HG02938 (cell line): Measurements from ENCODE around the gene MAGEC3.
"Not testable (repeated sequence)": the region's sequence is repeated elsewhere in the genome, so short reads cannot be mapped to it uniquely, and the experiment has no call there.

Source experiments
- ATAC-seq: cut with Tn5 transposase; IDR thresholded peaks from one replicate; pipeline ENCODE4 v1.9.1; 2021; ENCODE audit warnings: mild to moderate bottlenecking, moderate library complexity; ENCODE audit not compliant: unreplicated experiment

MAGEC3 gene

GRCh38 chrX:141838016-141838415, at the start of gene MAGEC3:
Gene MAGEC3, plus strand, starts transcription at chrX:141838316. Its CDS starts 0 bp downstream, at chrX:141838316.
- no peak for ATAC-seq

DNA sequence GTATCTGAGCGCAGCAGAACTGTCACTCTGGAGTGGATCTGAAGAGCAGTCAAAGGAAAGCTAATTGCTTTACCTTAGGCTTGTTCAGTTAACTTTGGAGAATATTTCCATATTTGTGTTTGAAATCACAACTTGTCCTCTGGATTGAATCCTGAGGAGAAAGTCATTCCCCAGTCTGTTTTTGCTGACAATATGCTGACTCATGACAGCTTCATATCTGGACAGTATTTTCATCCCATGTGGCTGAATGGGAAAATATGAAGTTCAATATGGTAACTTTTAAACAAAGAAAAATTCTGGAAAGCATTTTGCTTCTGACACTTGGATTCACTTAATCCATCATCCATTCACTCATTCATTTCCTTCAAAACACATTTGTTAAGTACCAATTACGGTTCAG, 46.3 kb upstream of the MAGEC3 start:
- ATAC-seq: no peak

- ATAC-seq: no peak
These were observed 26.7 kb upstream of the MAGEC3 start for GRCh38 chrX:141811438-141811837.

- ATAC-seq: no peak
These were observed 23.8 kb upstream of the MAGEC3 start for GRCh38 chrX:141814213-141814857.

DNA sequence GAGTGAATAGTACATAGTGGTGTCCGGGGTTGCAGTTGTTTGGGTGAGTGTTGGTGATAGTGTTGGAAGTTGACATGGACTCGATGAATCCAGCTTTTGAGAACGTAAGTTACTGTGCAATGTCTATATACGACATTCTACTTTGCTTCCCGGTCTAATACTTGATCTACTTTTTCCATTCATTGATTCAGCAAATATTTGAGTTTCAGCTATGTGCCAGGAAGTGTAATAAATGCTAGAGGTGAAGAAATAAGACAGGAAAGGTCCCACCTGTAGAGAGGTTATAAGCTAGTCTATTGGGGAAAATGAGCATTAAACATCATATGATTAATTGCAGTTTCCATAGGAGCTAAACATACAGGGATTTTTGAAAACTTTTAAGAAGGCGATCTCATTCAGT, 22.2 kb upstream of the MAGEC3 start:
- no peak for ATAC-seq

DNA sequence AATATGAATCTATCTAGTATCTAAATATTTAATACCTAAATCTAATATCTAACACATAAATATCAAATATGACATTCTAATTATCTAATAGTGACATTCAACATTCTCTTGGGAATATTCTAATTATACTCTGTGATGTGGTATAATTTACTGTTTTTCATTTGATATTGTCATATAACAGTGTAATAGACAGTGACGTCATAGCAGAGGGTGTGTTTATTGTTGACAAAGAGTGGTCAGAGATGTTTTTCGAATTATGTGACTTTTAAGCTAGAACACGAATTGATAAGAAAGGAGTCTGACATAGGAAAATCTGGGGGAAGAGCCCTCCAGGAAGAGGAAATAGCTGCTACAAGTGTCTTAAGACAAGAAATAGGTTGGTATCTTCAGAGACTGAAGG, 5.9 kb upstream of the MAGEC3 start:
- ATAC-seq: no peak

DNA sequence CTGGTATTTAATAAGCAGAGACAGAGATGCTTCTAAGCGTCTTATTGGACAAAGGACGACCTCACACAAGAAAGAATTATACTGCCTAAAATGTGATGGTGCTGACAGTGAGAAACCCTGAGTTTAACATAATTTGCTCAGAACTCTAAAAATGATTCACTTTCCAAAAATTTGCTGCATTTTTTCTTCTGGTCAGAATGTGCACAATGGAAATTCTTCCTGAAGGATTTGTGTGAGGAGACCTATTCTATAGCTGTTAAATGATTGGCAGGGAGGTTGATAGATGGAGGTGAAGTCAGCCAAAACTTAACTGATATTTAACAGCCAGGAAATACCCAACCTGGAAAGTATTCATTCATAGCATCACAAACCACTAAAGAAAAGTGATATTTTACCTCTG, 1.7 kb downstream of the MAGEC3 start:
- ATAC-seq: no peak

DNA sequence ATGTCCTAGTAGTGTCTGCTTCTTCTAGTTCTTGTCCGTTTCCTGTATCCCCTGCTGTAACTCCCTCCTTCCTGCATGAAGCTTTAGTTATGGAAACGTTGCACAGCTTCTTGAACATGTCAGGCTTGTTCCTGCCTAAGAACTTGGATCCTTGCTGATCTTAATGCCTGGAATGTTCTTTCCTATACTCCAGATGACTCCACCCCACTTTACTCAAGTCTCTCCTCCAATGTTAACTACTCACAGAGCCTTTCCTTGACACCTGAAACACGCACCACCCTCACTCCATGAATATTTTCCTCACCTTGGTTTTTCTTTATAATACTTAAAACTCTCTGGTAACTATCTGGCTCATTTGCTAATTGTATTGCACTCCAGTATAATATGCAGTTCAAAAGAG, 19.4 kb downstream of the MAGEC3 start:
- no peak for ATAC-seq

DNA sequence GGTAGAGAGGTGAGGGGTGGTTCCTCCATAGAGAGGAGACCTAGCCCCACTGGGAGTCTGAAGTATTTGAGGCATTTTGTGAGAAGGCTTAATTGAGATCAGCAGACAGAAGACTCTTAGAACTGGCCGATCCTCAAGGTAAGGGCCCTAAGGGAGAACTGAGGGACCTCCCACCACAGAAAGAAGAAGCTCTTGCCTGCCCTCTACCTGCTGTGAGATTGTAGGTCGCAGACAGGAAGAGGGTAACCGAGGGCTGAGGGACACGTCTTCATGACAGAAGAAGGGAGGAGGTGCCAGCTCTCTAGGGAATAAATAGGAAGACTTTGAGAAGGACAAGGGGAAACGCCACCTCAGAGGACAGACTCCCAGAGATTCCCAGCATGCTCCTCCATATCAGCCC, 41.5 kb downstream of the MAGEC3 start:
- ATAC-seq: no peak

- ATAC-seq: not testable (repeated sequence)
These were observed 50.7 kb downstream of the MAGEC3 start for GRCh38 chrX:141888811-141889210.

- no peak for ATAC-seq
These were observed 56.6 kb downstream of the MAGEC3 start for GRCh38 chrX:141894733-141895132.

GRCh38 chrX:141897690-141898089, 59.6 kb downstream of the MAGEC3 start:
- no peak for ATAC-seq

DNA sequence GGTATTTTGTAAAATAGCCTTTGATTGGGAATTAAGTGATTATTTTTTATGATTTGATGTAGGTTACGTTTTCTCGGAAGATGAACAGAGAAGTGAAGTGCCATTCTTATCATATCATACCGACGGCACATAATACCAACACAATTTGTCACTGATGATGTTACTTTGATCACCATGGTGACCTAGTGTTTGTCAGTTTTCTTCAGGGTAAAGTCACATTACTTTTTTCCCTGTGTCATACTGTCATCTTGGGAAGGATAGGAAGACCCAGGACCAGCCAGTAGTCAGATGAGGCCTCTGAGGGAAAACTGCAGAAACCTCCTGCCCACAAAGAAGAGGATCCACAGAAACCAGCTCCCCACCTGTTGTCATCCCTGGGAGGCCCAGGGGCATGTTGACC, 64.2 kb downstream of the MAGEC3 start:
- ATAC-seq: no peak

DNA sequence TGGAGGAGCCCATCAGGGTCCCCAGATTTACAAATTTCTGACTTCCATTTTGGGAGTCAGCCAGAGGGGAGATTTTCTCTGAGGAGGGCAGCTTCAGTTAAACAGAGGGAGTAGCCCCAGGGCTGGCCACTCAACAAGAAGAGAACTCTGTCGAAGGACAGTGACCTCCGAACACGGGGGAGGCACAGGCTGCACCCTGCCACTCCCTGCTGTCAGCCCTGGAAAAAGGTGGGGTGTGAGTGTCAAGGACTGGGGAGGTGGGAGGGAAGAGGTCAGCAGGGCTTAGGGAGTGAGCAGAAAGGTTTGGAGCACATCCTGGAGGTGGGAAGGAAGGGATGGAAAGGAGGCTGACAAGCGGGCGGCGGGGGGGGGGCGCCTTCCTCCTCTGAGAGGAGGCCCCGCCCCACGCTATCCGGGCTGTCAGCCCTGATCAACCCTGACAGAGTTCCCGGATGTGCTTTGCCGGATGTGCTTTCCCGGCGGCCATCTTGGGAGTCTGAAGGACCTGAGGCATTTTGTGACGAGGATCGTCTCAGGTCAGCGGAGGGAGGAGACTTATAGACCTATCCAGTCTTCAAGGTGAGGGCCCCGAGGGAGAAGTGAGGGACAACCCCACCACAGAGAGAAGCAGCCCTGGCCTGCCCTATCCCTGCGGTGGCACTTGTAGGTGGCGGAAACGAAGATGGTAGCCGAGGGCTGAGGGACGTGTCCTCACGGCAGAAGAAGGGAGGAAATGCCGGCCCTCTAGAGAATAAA, 65.5 kb downstream of the MAGEC3 start, which contains the start of gene MAGEC1:
Gene MAGEC1 (plus strand): TSS at position 495 of the 756 bp plus-strand sequence. CDS start 1,179 bp downstream, outside the sequence.
- no peak for ATAC-seq

DNA sequence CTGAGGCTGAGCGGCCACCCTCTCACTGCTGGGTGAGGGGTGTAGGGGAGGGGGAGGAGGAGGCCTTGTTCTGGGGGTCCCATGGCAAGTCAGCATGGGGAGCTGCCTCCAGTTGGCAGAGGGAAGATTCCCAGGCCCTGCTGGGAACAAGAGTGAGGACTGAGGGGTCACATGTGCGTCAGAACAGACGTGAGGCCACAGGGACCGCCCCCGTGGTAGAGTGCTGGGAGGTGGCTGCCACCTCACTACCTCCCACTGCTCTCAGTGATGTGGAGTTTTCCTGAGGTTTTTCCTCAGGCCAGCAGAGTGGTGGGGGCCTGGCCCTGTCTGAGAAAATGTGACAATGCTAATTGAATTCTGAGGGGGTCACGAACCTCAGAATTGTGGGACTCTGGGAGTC, 66.1 kb downstream of the MAGEC3 start:
- ATAC-seq: no peak

GRCh38 chrX:141917801-141918200, 79.7 kb downstream of the MAGEC3 start:
- ATAC-seq: no peak

GRCh38 chrX:141924293-141924692, 86.2 kb downstream of the MAGEC3 start:
- no peak for ATAC-seq

DNA sequence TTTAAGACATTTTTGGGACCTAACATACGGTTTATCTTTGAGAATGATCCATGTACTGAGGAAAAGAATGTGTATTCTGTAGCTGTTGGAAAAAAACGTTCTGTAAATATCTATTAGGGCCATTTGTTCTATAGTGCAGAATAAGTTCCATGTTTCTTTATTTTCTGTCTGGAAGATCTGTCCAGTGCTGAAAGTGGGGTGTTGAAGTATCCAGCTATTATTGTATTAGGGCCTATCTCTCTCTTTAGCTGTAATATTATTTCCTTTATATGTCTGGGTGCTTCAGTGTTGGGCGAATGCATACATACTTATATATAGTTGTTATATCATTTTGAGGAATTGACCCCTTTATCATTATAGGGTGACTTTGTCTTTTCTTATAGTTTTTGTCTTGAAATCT, 90.3 kb downstream of the MAGEC3 start:
- ATAC-seq: no peak

DNA sequence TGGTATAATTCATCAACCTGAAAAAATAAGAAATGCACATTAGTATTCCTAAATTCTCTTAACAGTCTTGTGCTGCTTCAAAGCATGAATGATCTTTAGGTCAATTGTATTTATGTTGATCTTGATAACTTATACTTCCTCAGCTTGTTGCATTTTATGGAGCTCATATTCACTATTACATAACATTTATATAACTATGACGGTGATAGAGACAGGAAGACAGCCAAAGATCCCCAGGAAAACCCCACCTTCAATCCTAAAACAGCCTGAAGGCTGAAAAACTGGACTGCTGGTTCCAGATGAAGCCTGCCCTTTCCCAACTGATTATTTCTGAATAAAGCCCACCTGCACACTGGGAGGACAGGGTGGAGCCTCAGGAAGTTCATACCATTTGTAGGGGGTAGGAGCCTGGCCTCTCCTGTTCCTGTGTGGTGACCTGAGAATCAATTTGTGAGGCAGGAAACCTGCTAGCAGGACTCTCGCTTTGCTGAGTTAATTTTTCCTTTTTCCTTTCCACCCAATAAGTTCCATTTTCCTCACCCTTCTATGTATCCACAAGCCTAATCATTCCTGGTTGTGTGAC, 96.0 kb downstream of the MAGEC3 start:
- ATAC-seq: no peak

DNA sequence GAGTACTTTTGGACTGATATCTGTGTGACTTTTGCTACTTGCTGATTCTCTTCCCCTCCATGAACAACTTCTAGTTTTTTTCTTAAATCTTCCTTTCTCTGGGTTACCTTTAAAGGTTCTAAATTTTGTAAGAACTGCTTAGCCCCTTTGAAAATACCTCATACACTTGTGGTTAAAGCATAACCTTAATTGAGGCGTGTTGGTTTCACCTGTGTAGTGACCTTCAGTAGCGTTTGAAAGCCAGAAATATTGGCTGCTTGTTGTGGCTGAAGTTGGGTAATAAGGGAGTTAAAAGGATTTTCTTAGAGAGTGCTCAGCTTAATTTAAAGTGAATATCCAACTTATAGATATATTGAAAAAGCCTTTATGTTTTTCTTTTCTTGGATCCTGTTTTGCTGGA, 97.5 kb downstream of the MAGEC3 start:
- ATAC-seq: no peak

- ATAC-seq: no peak
These were observed 98.0 kb downstream of the MAGEC3 start for GRCh38 chrX:141936080-141936479.

DNA sequence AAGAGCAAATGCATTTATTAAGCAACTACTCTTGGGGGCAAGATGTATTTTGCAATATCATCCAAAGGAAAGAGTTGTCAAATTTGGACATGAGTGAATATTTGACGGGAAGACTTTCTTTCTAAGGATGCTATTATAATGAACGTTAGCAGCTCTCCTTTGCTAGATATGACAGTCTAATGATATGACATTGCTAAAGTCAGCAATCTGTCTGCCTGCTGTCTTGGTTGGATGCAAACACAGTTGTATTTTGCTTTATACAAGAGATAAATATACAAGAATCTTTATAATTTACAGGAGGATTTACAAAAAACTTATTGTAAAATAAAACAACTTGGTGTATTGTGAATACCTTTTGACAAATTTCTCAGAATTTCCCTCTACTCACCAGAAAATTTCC, 103.1 kb downstream of the MAGEC3 start:
- ATAC-seq: no peak
